Pons (tissue), 1 donor: Measurements from ENCODE around the gene TMEM42.
"Not testable (repeated sequence)": the region's sequence is repeated elsewhere in the genome, so short reads cannot be mapped to it uniquely, and the experiment has no call there.

Experiments
- DNase-seq: peaks from one replicate; pipeline ENCODE4 v3.0.0-alpha.2; 2016; ENCODE audit warnings: low spot score

Gene TMEM42

DNA sequence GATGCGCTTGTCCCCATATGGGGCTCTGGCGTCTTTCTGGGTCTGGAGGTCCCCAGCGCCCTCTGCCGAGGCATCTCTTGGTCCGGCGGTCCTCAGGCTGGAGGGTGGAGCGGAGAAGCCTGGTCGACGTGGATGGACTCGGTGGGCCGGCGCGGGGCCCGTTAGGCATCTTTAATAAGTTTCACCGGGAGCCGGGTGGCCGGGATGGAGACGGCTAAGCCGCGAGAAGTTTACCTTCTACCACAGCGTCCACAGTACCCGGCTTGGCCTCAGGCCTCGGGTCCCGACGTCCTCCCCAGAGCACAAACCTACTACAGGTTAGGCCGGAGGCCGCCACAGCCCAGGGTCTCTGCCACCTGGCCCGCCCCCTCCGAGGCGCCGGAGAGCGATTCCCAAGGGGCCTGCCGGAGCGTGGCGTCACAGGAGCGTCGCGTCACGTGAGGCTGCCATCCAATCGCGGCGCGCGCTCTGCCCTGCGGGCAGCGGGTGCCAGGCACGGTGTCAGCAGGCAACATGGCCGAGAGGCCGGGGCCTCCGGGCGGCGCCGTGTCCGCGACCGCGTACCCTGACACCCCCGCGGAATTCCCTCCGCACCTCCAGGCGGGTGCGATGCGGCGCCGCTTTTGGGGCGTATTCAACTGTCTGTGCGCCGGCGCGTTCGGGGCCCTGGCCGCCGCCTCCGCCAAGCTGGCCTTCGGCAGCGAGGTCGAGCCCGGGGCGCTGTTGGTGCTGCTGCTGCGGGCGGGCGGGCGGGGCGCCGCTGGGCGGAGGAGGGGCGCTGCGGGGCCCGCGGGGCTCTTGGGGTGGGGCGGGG lies at the start of gene TMEM42:
Gene TMEM42 (plus strand): TSS at position 501 of the 814 bp plus-strand sequence. CDS start 13 bp downstream, at position 514.
- DNase-seq, result peak; percentile 87

DNA sequence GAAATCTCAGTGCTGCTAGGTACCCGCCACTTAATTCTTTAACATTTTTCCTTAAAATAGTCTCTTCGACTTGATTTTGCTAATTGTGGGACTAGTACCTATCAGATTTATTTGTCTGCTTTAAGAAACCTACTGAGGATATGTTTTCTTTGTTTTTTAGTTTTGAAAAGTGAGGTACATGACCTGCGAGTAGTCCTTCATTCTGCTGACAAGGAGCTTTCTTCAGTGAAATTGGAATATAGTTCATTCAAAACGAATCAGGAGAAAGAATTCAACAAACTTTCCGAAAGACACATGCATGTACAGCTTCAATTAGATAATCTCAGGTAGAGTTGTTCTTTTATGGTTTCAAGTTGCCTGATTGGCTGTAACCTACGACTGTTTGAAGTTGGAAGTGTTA lies 47.0 kb upstream of the TMEM42 start:
- DNase-seq, result no peak

DNA sequence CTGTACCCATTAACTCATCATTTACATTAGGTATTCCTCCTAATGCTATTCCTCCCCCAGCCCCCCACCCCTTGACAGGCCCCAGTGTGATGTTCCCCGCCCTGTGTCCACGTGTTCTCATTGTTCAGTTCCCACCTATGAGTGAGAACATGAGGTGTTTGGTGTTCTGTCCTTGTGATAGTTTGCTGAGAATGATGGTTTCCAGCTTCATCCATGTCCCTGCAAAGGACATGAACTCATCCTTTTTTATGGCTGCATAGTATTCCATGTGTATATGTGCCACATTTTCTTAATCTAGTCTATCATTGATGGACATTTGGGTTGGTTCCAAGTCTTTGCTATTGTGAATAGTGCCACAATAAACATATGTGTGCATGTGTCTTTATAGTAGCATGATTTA lies 45.4 kb upstream of the TMEM42 start:
- DNase-seq, result not testable (repeated sequence)

DNA sequence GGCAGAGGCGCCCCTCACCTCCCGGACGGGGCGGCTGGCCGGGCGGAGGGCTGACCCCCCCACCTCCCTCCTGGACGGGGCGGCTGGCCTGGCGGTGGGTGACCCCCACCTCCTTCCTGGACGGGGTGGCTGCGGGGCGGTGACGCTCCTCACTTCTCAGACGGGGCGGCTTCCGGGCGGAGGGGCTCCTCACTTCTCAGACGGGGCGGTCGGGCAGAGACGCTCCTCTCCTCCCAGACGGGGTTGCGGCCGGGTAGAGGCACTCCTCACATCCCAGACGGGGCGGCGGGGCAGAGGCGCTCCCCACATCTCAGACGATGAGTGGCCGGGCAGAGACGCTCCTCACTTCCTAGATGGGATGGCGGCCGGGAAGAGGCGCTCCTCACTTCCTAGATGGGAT lies 40.5 kb upstream of the TMEM42 start:
- not testable (repeated sequence) for DNase-seq

DNA sequence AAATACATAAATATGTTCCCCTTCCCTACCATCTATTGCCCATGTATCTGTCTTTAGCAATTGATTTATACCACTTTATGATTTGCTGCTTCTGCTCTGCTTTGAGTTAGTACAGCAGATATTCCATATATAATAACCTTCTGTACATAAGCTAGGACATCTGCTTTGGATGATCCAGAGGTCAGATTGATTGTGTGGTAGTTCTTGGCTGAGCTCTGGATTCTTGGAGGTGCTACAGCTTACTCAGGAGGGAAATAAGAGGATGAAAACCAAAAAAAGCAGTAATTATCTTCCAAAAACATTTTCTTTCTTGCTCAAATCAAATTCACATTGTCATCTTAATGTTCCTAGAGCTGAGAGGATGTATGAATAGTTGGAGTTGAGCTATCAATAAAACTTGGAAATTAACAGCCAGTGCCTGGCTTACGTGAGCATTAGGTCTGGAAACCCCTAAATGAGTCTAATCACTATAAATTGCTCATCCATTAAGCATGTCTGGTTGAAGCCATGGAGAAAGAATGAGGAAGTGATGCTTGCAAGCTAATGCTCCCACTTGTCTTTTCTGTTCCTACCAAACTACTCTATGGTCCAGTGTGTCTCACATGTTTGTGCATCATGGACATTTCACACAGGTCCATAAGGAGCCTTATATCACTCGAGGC lies 36.3 kb upstream of the TMEM42 start:
- DNase-seq, result no peak

DNA sequence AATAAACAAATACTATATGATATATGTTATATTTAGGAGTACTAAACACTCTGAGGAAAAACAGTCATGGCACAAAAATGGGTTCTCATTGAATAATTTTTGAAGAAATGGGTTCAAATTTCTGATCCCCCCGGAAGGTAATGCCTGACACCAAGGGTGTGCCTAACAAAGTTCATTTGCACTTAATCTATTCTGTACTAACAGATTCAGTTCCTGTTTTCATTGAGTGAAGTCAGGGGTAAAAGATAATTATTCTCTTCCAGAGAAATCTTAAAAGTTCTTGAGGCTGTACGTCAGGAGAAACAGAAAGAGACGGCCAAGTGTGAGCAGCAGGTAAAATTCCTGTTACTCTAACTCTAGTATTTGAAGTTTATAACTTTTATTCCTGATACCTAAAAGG lies 34.5 kb upstream of the TMEM42 start:
- no peak for DNase-seq

DNA sequence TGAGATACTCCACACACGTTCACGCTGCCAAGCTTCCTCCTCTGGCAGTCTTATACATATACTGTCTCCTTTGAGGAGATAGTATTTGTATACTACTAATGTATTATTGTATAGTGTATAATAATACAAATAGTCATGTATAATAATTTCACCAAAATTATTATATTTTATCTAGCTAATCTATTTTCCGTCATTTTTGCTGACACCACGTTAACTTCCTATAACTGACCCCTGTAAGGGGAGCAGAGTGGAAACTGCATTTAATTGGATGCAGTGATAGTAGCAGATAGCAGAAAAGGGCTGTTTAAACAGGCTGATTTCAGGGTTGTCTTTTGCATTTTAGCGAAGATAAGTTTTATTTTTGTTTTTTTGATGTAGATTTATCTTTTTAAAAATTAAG lies 30.5 kb upstream of the TMEM42 start:
- DNase-seq, result no peak

DNA sequence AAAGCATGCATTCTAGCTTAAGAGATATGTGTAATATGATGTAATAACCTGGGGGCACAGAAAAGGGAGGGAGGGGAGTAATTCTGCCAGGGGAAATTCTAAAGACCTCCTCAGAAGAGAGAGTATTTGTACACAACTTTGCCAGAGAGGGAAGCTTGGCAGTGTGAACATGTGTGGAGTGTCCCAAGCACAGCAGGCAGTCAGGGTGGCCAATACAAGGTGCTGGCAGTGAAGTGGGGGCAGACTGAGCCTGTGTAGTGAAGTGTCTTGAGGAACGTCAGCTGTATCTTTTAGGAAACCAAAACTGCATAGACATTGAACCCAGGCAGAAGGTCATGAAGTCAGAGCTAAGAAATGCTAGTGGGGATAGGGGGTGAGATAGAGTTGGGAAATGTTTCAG lies 29.7 kb upstream of the TMEM42 start:
- DNase-seq, result no peak

DNA sequence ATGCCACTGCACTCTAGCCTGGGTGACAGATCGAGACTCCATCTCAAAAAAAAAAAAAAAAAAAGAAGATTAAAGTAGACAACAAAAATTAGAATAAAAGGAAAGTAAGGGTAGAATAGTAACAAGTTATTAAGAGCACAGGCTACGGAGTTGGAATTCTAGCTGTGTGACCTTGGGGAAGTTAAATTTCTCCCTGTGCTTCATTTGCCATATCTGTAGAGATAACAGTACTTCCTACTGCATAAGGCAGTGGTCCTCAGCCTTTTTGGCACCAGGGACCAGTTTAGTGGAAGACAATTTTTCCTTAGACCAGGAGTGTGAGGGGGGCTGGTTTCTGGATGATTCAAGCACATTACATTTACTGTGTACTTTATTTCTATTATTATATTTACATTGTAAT lies 28.7 kb upstream of the TMEM42 start:
- no peak for DNase-seq

DNA sequence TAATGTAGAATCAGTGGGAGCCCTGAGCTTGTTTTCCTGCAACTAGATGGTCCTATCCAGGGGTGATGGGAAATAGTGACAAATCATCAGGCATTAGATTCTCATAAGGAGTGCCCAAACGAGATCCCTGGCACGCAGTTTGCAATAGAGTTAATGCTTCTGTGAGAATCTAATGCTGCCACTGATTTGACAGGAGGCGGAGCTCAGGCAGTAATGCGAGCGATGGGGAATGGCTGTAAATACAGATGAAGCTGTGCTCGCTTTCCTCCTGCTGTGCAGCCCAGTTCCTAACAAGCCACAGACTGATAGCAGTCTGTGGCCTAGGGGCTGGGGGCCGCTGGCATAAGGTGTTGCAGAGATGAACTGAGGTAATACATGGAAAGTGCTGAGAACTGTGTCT lies 28.3 kb upstream of the TMEM42 start:
- DNase-seq, result no peak

DNA sequence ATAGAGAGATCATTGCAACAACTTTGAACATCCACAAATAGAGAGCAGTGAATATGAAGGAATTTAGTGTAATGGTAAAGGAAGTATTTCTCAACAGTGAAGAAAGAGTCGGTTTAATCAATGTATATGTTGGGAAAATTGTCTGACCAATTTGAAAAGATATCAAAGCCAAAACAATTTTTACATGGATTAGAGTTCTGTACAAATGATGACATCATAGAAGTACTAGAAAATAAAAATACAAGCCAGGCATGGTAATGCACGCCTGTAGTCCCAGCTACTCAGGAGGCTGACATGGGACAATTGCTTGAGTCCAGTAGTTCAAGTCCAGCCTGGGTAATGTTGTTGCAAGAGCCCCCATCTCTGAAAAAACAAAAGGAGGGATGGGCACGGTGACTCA lies 26.0 kb upstream of the TMEM42 start:
- no peak for DNase-seq

DNA sequence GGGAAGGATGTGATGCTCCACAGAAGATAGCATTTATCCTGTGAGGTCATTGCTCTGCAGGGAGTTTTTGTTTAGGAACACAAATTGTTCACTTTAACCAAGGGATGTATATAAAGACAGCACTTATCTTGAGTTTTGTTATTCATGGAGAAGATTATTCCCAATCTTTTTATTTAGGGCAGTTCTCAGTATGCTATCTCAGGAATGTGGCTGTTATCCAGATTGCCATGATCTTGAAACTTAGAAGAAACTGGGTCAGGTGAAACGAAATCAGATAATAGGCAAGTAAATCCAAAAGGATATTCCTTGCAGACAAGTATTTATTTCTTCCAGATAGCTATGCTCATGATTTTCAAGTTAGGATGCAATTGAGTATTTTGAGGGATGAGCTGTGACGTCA lies 19.3 kb upstream of the TMEM42 start:
- no peak for DNase-seq

DNA sequence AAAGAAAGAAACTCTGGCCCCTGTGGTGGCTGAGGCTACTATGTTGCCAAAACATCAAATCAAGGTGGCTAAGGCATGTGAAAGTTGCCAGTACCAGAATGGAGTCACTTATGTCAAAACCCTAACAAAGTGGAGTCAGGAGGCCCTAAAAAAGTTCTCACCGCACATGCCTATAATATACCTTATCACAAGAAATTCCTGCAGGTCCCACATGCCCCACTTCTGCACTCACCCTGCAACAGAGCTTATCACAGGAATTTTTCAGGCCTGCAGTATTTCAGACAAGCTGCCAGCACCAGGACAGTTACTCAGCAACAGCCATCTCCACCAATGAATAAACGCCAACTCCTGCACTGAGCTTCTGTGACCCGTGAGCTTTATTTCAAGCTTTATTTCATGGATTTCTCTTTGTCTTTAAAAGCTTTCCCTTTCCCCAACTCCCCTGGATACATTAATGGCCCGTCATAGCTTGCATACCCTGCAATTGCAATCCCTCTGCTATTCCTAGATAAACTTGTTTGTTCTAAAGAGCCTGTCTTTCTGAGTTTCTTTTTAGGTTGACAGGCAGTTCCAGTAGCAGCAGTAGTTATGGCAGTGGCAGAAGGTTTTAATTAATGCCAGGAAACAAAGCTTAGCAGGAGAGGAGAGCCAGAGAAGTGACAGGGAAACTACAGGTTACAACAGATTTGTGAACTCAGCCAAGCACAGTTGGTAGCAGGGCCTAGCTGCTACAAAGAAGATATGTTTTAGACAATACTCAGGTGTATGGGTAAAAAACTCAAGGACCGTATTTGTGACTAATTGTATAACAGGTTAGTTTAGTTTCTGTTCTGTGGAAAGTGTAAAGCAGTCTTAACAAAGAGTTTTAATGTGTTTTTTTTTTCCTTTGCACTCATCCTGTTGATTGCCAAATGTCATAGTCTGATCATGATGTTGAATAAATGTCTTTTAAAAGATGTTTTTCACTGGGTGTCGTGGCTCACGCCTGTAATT lies 15.9 kb upstream of the TMEM42 start:
- DNase-seq, result no peak

DNA sequence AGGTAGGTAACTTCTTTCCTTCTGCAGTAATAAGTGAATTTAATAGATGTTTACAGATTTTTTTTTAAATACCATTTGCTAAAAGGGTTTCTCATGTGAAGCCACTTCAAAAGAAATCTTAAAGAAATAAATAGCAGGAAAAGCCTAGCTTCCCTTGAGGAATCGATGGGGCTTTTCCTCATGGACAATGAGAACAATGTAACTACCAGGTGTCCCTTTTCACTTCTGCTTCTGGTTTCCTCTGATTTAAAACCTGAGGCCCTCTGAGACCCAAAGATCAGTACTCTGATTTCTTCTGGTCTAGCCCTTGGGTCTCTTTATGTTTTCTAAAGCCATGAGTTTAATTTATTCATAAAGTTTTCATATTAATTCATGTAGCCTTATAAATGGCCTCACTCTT lies 13.1 kb upstream of the TMEM42 start:
- no peak for DNase-seq

DNA sequence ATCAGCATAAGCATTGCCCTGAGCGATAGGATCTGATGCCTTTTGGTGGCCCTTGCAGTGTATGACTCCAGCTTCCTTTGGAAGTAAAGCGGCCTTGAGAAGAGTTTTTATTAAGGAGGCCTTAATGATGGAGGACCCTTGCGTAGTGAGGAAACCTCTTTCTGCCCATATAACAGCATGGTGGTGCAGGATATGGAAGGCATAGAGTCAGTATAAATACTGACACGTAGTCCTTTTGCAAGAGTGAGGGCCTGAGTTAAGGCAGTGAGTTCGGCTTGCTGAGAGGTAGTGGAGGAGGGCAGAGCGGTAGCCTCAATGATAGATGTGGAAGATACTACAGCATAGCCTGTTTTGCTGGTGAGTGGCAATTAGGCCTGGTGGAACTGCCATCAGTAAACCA lies 5.0 kb upstream of the TMEM42 start:
- DNase-seq, result not testable (repeated sequence)

DNA sequence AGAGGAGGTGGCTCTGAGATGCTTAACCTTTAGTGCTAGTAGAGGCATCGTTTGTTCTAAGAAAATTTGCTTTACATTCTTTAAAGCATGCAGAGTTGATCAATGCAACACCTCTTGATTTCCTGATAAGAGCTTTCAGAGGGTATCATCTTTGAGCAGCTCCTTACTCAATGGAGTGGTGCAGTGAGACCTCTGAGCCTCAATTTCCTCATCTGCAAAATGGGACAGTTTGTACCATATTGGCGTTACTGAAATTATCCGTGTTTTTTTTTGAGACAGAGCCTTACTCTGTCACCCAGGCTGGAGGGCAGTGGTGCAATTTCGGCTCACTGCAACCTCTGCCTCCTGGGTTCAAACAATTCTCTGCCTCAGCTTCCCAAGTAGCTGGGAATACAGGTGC lies 1.6 kb upstream of the TMEM42 start:
- no peak for DNase-seq

DNA sequence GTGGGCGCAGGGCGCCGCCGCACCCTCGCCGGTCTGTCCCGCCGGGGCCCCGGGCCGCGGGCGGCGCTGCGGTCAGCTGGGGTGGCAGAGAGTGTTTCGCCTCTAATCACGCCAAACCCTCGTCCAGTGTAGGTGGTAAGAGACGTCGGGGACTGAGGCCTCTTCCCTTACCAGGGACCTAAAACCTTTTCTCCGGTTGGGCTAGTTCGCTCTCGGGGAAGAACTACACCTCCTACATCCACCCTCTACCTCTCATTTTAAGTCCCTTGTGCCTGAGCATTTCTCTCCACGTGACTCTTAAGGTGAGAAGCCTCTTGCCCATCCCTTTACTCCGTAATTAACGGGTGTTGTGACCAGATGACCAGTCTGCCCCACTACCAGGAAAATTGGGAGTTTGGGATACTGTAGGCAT lies 520 bp downstream of the TMEM42 start:
- DNase-seq, result peak; percentile 21

DNA sequence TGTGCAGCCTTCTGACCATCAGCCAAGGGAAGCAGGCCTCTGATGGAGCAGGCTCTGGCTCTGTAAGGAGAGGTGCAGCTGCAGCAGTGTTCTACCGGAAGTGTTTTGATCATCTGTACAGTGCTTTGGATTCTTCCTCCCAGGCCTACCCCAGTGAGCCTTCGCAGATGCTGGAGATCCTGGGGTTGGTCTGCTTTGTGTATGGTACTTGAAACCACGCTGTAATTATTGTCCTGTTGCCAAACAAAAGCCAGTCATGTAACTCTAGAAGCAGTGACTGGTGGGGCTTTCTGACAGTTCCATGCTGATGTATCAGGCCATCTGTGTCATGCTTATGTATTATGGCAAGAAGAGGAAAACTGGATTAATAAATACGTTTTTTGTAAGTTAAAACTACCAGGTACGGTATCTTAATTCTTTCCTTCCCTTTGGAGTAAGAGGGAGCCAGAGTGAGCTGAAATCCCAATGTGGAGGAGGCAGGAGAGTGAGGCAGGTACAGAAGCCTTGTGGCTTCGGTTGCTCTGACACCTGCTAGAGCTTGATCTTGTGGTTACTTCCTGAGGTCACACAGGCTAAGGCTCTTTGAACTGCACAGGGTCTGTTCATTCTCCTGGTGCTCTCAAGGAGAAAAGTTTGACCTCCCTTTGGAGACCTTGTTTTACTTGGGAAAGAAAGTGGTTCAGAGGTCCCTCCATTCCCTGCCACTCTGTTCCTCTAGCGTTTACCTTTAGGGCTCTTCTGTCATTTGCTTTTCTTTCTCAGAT lies 3.7 kb downstream of the TMEM42 start:
- no peak for DNase-seq

DNA sequence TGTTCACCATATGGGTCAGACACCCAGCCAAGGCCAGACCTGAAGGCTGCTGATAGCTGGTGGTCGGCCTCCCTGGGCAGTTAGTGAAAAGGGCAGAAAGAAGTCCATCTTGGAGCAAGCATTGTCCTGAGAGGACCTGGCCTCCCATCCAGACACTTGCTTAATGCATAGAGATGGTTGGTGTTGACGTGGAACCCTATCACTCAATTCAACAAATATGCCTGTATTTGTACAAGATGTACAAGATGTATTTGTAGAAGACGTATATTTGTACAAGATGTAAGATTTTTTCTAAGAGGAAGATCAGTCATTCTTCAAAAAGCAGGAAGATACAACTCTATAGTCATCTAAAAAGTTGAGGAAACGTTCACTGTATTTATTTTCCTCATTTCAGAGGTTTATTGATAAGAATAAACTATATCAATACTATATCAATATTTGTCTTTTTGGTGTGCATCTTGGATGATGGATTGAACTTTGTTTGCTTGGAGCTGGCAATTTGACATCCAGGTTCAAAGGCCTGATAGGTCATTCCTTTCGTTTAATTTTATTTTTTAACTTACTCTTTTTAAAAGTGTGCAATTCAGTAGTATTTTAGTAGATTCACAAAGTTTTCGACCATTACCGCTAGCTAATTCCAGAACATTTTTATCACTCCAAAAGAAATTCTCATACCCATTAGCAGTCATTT lies 5.9 kb downstream of the TMEM42 start:
- no peak for DNase-seq

DNA sequence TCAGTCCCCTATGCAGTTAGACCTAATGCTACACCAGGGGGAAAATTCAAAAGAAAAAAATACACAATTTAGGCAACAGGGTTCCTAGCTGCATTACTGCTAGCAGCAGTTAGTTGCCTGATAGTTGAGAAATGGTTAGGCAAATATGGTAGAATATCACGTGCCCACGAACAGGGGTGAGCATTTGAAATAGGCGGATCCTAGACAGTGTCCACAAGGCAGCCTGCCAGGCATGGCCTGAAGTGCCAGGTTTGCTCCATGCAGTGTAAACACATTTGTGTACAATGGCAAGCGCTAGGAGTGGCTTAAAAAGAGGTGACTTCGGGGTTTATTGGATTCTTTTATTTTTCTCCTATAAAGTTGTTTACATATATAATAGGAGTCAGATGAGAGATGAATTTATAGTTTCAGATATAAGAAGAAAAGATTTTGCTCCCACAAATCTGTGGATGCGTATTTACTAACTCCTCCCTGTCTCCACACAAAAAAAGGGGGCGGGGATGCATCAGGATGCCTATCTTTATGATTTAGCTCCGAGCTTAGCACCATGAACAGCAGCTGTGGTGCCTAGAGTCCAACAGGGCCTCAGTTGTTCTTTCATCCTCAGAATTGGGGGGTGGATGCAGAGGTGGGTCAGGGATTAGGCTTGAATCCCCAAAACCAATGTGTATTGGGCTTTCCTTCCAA lies 8.8 kb downstream of the TMEM42 start:
- no peak for DNase-seq
